H1 (cell line): ENCODE results near the gene TPP2. TPM values are rescaled to one million over a fixed set of nuclear protein-coding genes. Genes with fewer than 3 reads are reported as not detected.

Experiments used
- CTCF ChIA-PET: fragments of 300-600 bp; sonication (Branson Sonifier 250); formaldehyde crosslinking; loops from one replicate; lab custom pipeline; 2021; ENCODE audit not compliant: partially characterized antibody; lab: Charles Lee
- POLR2A ChIA-PET: fragments of 300-600 bp; sonication (Branson Sonifier 250); formaldehyde crosslinking; loops from one replicate; lab custom pipeline; 2021; ENCODE audit warnings: inconsistent platforms; ENCODE audit not compliant: partially characterized antibody; lab: Charles Lee
- DNase-seq, 2 experiments: peaks; one replicate each; pipeline versions ENCODE4 v3.0.0 to v3.0.0-alpha.2; 2010 to 2022; ENCODE audit warnings: low spot score in 2 of 2, low read depth in 1 of 2, mixed read lengths in 1 of 2
- FAIRE-seq: peaks from 2 replicates; lab custom pipeline; 2011; peaks lifted over from hg19 to GRCh38; lab: Jason Lieb, UNC
- H2AFZ ChIP-seq: 2 replicates; pipeline ENCODE4 v1.8.1; 2012; ENCODE audit warnings: low read length, inconsistent platforms
- H2AK5ac ChIP-seq: 2 replicates; pipeline ENCODE4 v1.6.1; 2013; ENCODE audit warnings: low read depth, low read length
- H2BK120ac ChIP-seq: replicated peaks from 2 replicates; pipeline ENCODE3; 2013; ENCODE audit warnings: low read depth, low read length, inconsistent platforms
- H2BK12ac ChIP-seq: 2 replicates; pipeline ENCODE4 v1.6.1; 2013; ENCODE audit warnings: low read depth, low read length
- H2BK15ac ChIP-seq: 2 replicates; pipeline ENCODE4 v1.6.1; 2013; ENCODE audit warnings: low read length
- H2BK20ac ChIP-seq: 2 replicates; pipeline ENCODE4 v1.6.1; 2013; ENCODE audit warnings: low read length
- H2BK5ac ChIP-seq: 2 replicates; pipeline ENCODE4 v1.6.1; 2013; ENCODE audit warnings: low read depth, low read length
- H3K14ac ChIP-seq: 2 replicates; pipeline ENCODE4 v1.6.1; 2013; ENCODE audit warnings: inconsistent platforms; ENCODE audit not compliant: insufficient read length
- H3K18ac ChIP-seq: 2 replicates; pipeline ENCODE4 v1.6.1; 2013; ENCODE audit warnings: low read length; ENCODE audit errors: extremely low read depth
- H3K23ac ChIP-seq: 2 replicates; pipeline ENCODE4 v1.6.1; 2013; ENCODE audit warnings: inconsistent platforms; ENCODE audit not compliant: insufficient read length
- H3K23me2 ChIP-seq: 2 replicates; pipeline ENCODE4 v1.6.1; 2013; ENCODE audit warnings: low read depth, low read length
- H3K27ac ChIP-seq: 2 replicates; pipeline ENCODE4 v1.6.1; 2011; ENCODE audit warnings: low read depth, low read length, inconsistent platforms
- H3K27me3 ChIP-seq, 4 experiments: replicated peaks in 1 of 4; 1 replicate in 1 of 4; 2 replicates in 3 of 4; pipeline versions ENCODE4 v1.6.1 to v1.8.1; 2011 to 2013; ENCODE audit warnings: low read length in 3 of 4, mild to moderate bottlenecking in 3 of 4, inconsistent platforms in 2 of 4, mixed read lengths in 2 of 4, moderate library complexity in 1 of 4; ENCODE audit not compliant: control insufficient read depth in 3 of 4, insufficient read depth in 3 of 4; ENCODE audit errors: extremely low read depth in 1 of 4
- H3K36me3 ChIP-seq, 4 experiments: 2 replicates each; pipeline versions ENCODE4 v1.6.1 to v1.8.1; 2011 to 2013; ENCODE audit warnings: mild to moderate bottlenecking in 4 of 4, low read length in 3 of 4, moderate library complexity in 2 of 4, control low read depth in 1 of 4, inconsistent platforms in 1 of 4; ENCODE audit not compliant: insufficient read depth in 4 of 4, control insufficient read depth in 2 of 4
- H3K4ac ChIP-seq: replicated peaks from 2 replicates; pipeline ENCODE3; 2013; ENCODE audit warnings: low read length, low read depth, mixed read lengths, inconsistent platforms; ENCODE audit not compliant: insufficient read length
- H3K4me1 ChIP-seq, 4 experiments: replicated peaks in 1 of 4; 1 replicate in 1 of 4; 2 replicates in 3 of 4; pipeline versions ENCODE4 v1.6.1 to v1.8.1; 2011 to 2013; ENCODE audit warnings: low read length in 3 of 4, inconsistent platforms in 2 of 4, mixed read lengths in 1 of 4; ENCODE audit not compliant: insufficient read depth in 4 of 4, control insufficient read depth in 3 of 4
- H3K4me2 ChIP-seq, 2 experiments: 2 replicates each; pipeline versions ENCODE4 v1.6.1 to v1.8.1; 2011 to 2013; ENCODE audit warnings: low read depth in 2 of 2, low read length in 2 of 2, control low read depth in 1 of 2, inconsistent platforms in 1 of 2, mild to moderate bottlenecking in 1 of 2; ENCODE audit not compliant: insufficient read depth in 1 of 2
- H3K4me3 ChIP-seq, 4 experiments: fragments of 200-600, 300-600 bp in 1 of 4; sonication (generic), shearing (Covaris generic), sonication (Bioruptor Twin) in 1 of 4; 2 replicates each; pipeline versions ENCODE4 v1.5.1 to v1.8.1; 2011 to 2016; ENCODE audit warnings: low read length in 4 of 4, low read depth in 3 of 4, control low read depth in 2 of 4, inconsistent platforms in 2 of 4, mild to moderate bottlenecking in 2 of 4, mixed read lengths in 1 of 4, moderate library complexity in 1 of 4; ENCODE audit not compliant: insufficient read depth in 2 of 4; ENCODE audit errors: extremely low read depth in 1 of 4
- H3K56ac ChIP-seq: replicated peaks from 2 replicates; pipeline ENCODE3; 2013; ENCODE audit warnings: low read depth, mild to moderate bottlenecking, mixed read lengths, low read length, inconsistent platforms; ENCODE audit not compliant: insufficient read length
- H3K79me1 ChIP-seq: 2 replicates; pipeline ENCODE4 v1.6.1; 2013; ENCODE audit warnings: low read depth, low read length, control low read depth
- H3K79me2 ChIP-seq, 2 experiments: 2 replicates each; pipeline versions ENCODE4 v1.6.1 to v1.8.1; 2012 to 2013; ENCODE audit warnings: low read length in 2 of 2, mild to moderate bottlenecking in 2 of 2, inconsistent platforms in 1 of 2; ENCODE audit not compliant: insufficient read depth in 2 of 2, control insufficient read depth in 1 of 2
- H3K9ac ChIP-seq, 4 experiments: replicated peaks in 1 of 4; 1 replicate in 1 of 4; 2 replicates in 3 of 4; pipeline versions ENCODE4 v1.6.1 to v1.8.1; 2011 to 2013; ENCODE audit warnings: low read depth in 3 of 4, low read length in 3 of 4, control low read depth in 2 of 4, mild to moderate bottlenecking in 2 of 4, moderate library complexity in 2 of 4, inconsistent platforms in 1 of 4; ENCODE audit errors: extremely low read depth in 1 of 4
- H3K9me3 ChIP-seq, 2 experiments: 2 replicates each; pipeline versions ENCODE4 v1.6.1 to v1.8.1; 2012 to 2013; ENCODE audit warnings: mild to moderate bottlenecking in 2 of 2, moderate library complexity in 2 of 2, control low read depth in 1 of 2, inconsistent platforms in 1 of 2, low read depth in 1 of 2, low read length in 1 of 2, mixed read lengths in 1 of 2; ENCODE audit not compliant: insufficient read depth in 2 of 2
- H4K20me1 ChIP-seq, 2 experiments: replicated peaks in 1 of 2; 2 replicates each; pipeline versions ENCODE3 to v1.8.1; 2011 to 2013; ENCODE audit warnings: inconsistent platforms in 2 of 2, low read length in 2 of 2, mild to moderate bottlenecking in 1 of 2; ENCODE audit not compliant: insufficient read depth in 2 of 2, control insufficient read depth in 1 of 2
- H4K5ac ChIP-seq: 2 replicates; pipeline ENCODE4 v1.6.1; 2013; ENCODE audit warnings: low read length, low read depth, mixed read lengths, inconsistent platforms; ENCODE audit not compliant: insufficient read length
- H4K8ac ChIP-seq: 2 replicates; pipeline ENCODE4 v1.8.0; 2013; ENCODE audit warnings: mild to moderate bottlenecking, moderate library complexity, low read length, inconsistent platforms; ENCODE audit not compliant: insufficient read depth; ENCODE audit errors: extremely low read depth
- H4K91ac ChIP-seq: replicated peaks from 2 replicates; pipeline ENCODE3; 2013; ENCODE audit warnings: low read length, mixed read lengths, inconsistent platforms; ENCODE audit not compliant: insufficient read length
- CHD2 ChIP-seq: IDR thresholded peaks from 2 replicates; pipeline ENCODE4 v1.6.1; 2012; ENCODE audit warnings: low read length, improper control_type of control experiment
- CREB1 ChIP-seq: IDR thresholded peaks from 2 replicates; pipeline ENCODE4 v1.6.1; 2012; ENCODE audit warnings: inconsistent platforms
- EP300 ChIP-seq, 2 experiments: IDR thresholded peaks; 1 replicate in 1 of 2; 2 replicates in 1 of 2; pipeline ENCODE4 v1.6.1; 2011 to 2012; ENCODE audit warnings: low read depth in 2 of 2, low read length in 2 of 2, mild to moderate bottlenecking in 2 of 2, borderline replicate concordance in 1 of 2, inconsistent platforms in 1 of 2, moderate library complexity in 1 of 2
- GTF2F1 ChIP-seq: IDR thresholded peaks from 2 replicates; pipeline ENCODE4 v1.6.1; 2012; ENCODE audit warnings: low read depth, low read length, improper control_type of control experiment, borderline replicate concordance
- HDAC2 ChIP-seq, 2 experiments: fragments of 300-600 bp in 1 of 2; sonication (generic) in 1 of 2; IDR thresholded peaks; 2 replicates each; pipeline ENCODE4 v1.6.1; 2011 to 2012; ENCODE audit warnings: low read depth in 2 of 2, low read length in 2 of 2, mild to moderate bottlenecking in 2 of 2, moderate library complexity in 2 of 2, borderline replicate concordance in 1 of 2, inconsistent platforms in 1 of 2
- JUND ChIP-seq: IDR thresholded peaks from 2 replicates; pipeline ENCODE4 v1.6.1; 2011; ENCODE audit warnings: mild to moderate bottlenecking, improper control_type of control experiment, low read length
- KDM4A ChIP-seq: IDR thresholded peaks from one replicate; pipeline ENCODE4 v1.7.1; 2012; ENCODE audit warnings: low read depth, mild to moderate bottlenecking, moderate library complexity, low read length, inconsistent platforms; ENCODE audit not compliant: severe bottlenecking
- RNF2 ChIP-seq: fragments of 200-900, 300-1000 bp; sonication (generic); IDR thresholded peaks from 2 replicates; pipeline ENCODE4 v1.7.1; 2016; ENCODE audit warnings: borderline replicate concordance, low read depth, mild to moderate bottlenecking, antibody characterized with exemption, low read length; ENCODE audit not compliant: poor library complexity, severe bottlenecking; ENCODE audit errors: missing control alignments
- RXRA ChIP-seq: IDR thresholded peaks from 2 replicates; pipeline ENCODE4 v1.6.1; 2011; ENCODE audit warnings: low read depth, mild to moderate bottlenecking, low read length, moderate library complexity; ENCODE audit not compliant: insufficient read depth
- SIRT6 ChIP-seq: IDR thresholded peaks from one replicate; pipeline ENCODE4 v1.7.1; 2012; ENCODE audit warnings: low read length, inconsistent platforms
- TBP ChIP-seq: IDR thresholded peaks from 2 replicates; pipeline ENCODE4 v1.6.1; 2011; ENCODE audit warnings: low read depth, low read length, improper control_type of control experiment
- ZNF274 ChIP-seq: IDR thresholded peaks from 2 replicates; pipeline ENCODE4 v1.7.0; 2012; ENCODE audit warnings: low read length, borderline replicate concordance; ENCODE audit errors: extremely low read depth
- WGBS, 2 experiments: shearing (Covaris generic) in 1 of 2; methylation state at CpG; one replicate each; pipeline versions ENCODE4 v1.1.6 to v1.1.7; 2013 to 2015; ENCODE audit warnings: low lambda C conversion rate in 2 of 2, mixed read lengths in 2 of 2, inconsistent platforms in 1 of 2, low coverage in 1 of 2, missing lambda C conversion rate in 1 of 2; ENCODE audit not compliant: insufficient replicate concordance in 2 of 2, insufficient coverage in 1 of 2, insufficient read length in 1 of 2; ENCODE audit errors: extremely low coverage in 1 of 2, missing lambda C conversion rate in 1 of 2; 5-methylcytosine and 5-hydroxymethylcytosine counted together
- polyA plus RNA-seq, 7 experiments: library from polyadenylated mRNA; depleted of rRNA in 3 of 7; stranded (reverse) in 5 of 7; unstranded in 2 of 7; fragments of >200 nt in 5 of 7; fragments of 200-250 nt in 2 of 7; gene quantifications; 1 replicate in 5 of 7; 2 replicates in 1 of 7; 4 replicates in 1 of 7; pipeline versions ENCODE4 v1.2.1 to v1.2.3, GENCODE V29; 2011 to 2013; ENCODE audit warnings: missing spikeins in 2 of 7, mixed read lengths in 2 of 7
- total RNA-seq: library from RNA; stranded (reverse); fragmentation: NEBNext Ultra II Directional; extraction: Animal tissue kit (Norgen Biotek cat#: 25700); gene quantifications from 2 replicates; pipeline ENCODE4 v1.2.1, GENCODE V29; 2021
- TF ChIP-seq, protein P1 (sequence below): IDR thresholded peaks from 2 replicates; pipeline ENCODE4 v1.6.1; 2012; ENCODE audit warnings: inconsistent platforms

Gene TPP2
- total and polyA plus RNA-seq, 2 of the 8 experiments (the other 6 are each of a cell fraction or from before 2014, with no cell fraction given), result 15.9 to 85.7 TPM

DNA sequence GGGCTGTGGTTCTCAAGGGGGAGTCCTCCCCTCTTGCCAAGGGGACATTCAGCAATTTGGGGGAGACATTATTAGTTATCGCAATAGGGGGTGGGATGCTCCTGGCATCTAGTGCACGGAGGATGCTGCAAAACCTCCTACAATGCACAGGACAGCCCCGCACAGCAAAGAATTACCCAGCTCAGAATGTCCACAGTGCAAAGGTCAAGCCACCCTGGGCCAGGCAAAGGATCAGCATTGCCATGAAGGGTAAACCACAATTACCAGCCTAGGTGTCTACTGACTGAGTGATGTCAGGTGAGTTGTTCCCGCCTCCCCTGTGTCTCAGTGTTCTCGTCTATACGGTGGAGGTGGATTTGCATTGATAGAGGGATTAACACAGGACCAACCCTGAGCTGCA lies 100.5 kb downstream of the TPP2 start:
- no peaks in the 10 kb centered on the region; the same call in 1 of the 2 replicates for H3K23me2 ChIP-seq
- H3K4me2 ChIP-seq, result no peak overlapping the region
- no peak overlapping the region for H4K5ac ChIP-seq
- CTCF ChIA-PET, result interaction anchor here (0.7 to 1.8 kb wide), 4 partner anchors 8 to 150 kb away, joined by 3 to 6 read pairs (median 3); no protein-coding TSS in a partner anchor
- no peak overlapping the region for H3K23ac ChIP-seq
- peaks cover 0 to 5% of the 10 kb centered on the region in 2 experiments; a peak in 1 of 4 replicates for H3K9me3 ChIP-seq
- no peak overlapping the region for H4K91ac ChIP-seq
- no peaks in the 10 kb centered on the region for H3K79me2 ChIP-seq
- H3K27ac ChIP-seq, result no peak overlapping the region
- FAIRE-seq, result no peak
- no peaks in the 10 kb centered on the region for H3K79me1 ChIP-seq
- no peak overlapping the region for H3K9ac ChIP-seq
- no peak overlapping the region for H2BK120ac ChIP-seq
- no peak overlapping the region for H3K4me3 ChIP-seq
- no peaks in the 10 kb centered on the region for H4K20me1 ChIP-seq
- no peak overlapping the region for H3K56ac ChIP-seq
- 0 out of 2 replicates have a peak overlapping the region, but pooled peaks have one; percentile 39 for H2BK12ac ChIP-seq
- no peak overlapping the region; the same call in 1 of the 2 replicates for H2AFZ ChIP-seq
- no peak overlapping the region for H2BK20ac ChIP-seq
- H4K8ac ChIP-seq, result no peak overlapping the region
- H3K36me3 ChIP-seq, result no peaks in the 10 kb centered on the region
- H3K4ac ChIP-seq, result no peak overlapping the region
- no peak overlapping the region for H3K14ac ChIP-seq
- peaks cover 0 to 8% (median under 1%) of the 10 kb centered on the region in 4 experiments; a peak in 3 of 7 replicates for H3K4me1 ChIP-seq
- 87% methylated on average over 6 of the region's 6 CpGs; no CpG with 5 or more reads in 1 of the 2 experiments for WGBS, 2 experiments
- H3K18ac ChIP-seq, result no peak overlapping the region
- no peak overlapping the region for H2BK5ac ChIP-seq
- no peak for DNase-seq
- no peak overlapping the region for H2BK15ac ChIP-seq
- no peaks in the 10 kb centered on the region for H3K27me3 ChIP-seq
- POLR2A ChIA-PET, result no interaction called here
- H2AK5ac ChIP-seq, result 0 out of 2 replicates have a peak overlapping the region, but pooled peaks have one; percentile 24
- TF ChIP-seq CHD2 (no peak), CREB1 (no peak), ZNF274 (no peak), KDM4A (no peak), RXRA (no peak), EP300 (IDR thresholded peaks at IDR 0.05; ENCODE audit: borderline replicate concordance in 1 of 2, low read depth in 2 of 2, low read length in 2 of 2) (no peak), TBP (no peak), JUND (no peak), RNF2 (no peak), GTF2F1 (no peak), HDAC2 (IDR thresholded peaks at IDR 0.05; ENCODE audit: borderline replicate concordance in 1 of 2, low read depth in 2 of 2, low read length in 2 of 2) (no peak), SIRT6 (no peak)
- TF ChIP-seq, protein P1, sequence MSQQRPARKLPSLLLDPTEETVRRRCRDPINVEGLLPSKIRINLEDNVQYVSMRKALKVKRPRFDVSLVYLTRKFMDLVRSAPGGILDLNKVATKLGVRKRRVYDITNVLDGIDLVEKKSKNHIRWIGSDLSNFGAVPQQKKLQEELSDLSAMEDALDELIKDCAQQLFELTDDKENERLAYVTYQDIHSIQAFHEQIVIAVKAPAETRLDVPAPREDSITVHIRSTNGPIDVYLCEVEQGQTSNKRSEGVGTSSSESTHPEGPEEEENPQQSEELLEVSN, result no peak
